HCT116 (cell line): ENCODE data around the gene MCM9. TPM values are rescaled to one million over a fixed set of nuclear protein-coding genes. Genes with fewer than 3 reads are reported as not detected.
"Not testable (repeated sequence)": the region's sequence is repeated elsewhere in the genome, so short reads cannot be mapped to it uniquely, and the experiment has no call there.

Source experiments
- ATAC-seq: fragments of 200-7000 bp; cut with Tn5 transposase; 2 replicates; pipeline ENCODE4 v1.9.1; 2020; ENCODE audit warnings: mild to moderate bottlenecking, moderate library complexity
- BruUV-seq: library from RNA; stranded (reverse); fragments of 400-500 nt; replicated peaks from 2 replicates; lab custom pipeline; 2021; lab: Mats Ljungman, UMichigan
- CTCF ChIA-PET: fragments of 300-600 bp; sonication (Branson Sonifier 250); formaldehyde crosslinking; loops from one replicate; lab custom pipeline; 2021; ENCODE audit warnings: antibody characterized with exemption; lab: Charles Lee
- POLR2A ChIA-PET: fragments of 300-600, 350-600 bp; sonication (Branson Sonifier 250); formaldehyde crosslinking; loops from one replicate; lab custom pipeline; 2021; ENCODE audit warnings: antibody characterized with exemption; lab: Charles Lee
- RAD21 ChIA-PET, 2 experiments: fragments of 300-600 bp; sonication (Branson Sonifier 250); formaldehyde crosslinking; loops; one replicate each; lab custom pipeline; 2023; ENCODE audit warnings: low total read pairs in 2 of 2; ENCODE audit not compliant: uncharacterized antibody in 2 of 2, unreplicated experiment in 2 of 2, low non-redundant PET in 1 of 2; lab: Charles Lee
- DNase-seq: peaks from one replicate; pipeline ENCODE4 v3.0.0-alpha.2; 2010; ENCODE audit warnings: low read depth, low spot score
- H2AFZ ChIP-seq: fragments of 200-600 bp; shearing (Covaris generic), sonication (generic); 2 replicates; pipeline ENCODE4 v1.6.1; 2017; ENCODE audit warnings: low read depth, mixed run types, mixed read lengths, antibody characterized with exemption, low read length; ENCODE audit not compliant: poor library complexity, severe bottlenecking
- H3K27ac ChIP-seq: 2 replicates; pipeline ENCODE4 v1.5.1; 2012; ENCODE audit warnings: low read depth, low read length
- H3K27me3 ChIP-seq: fragments of 200-600 bp; sonication (generic); 2 replicates; pipeline ENCODE4 v1.6.1; 2016; ENCODE audit warnings: mixed run types, low read length, mixed read lengths; ENCODE audit not compliant: insufficient read depth
- H3K36me3 ChIP-seq, 2 experiments: fragments of 200-500 bp in 1 of 2; fragments of 200-600 bp in 1 of 2; sonication (Bioruptor generic) in 1 of 2; sonication (generic) in 1 of 2; 2 replicates each; pipeline versions ENCODE4 v1.5.1 to v1.6.1; 2014 to 2016; ENCODE audit warnings: low read length in 2 of 2, inconsistent platforms in 1 of 2, mixed read lengths in 1 of 2, mixed run types in 1 of 2; ENCODE audit not compliant: insufficient read depth in 2 of 2, control insufficient read depth in 1 of 2
- H3K4me1 ChIP-seq, 2 experiments: fragments of 200-600 bp in 1 of 2; sonication (generic) in 1 of 2; 2 replicates each; pipeline versions ENCODE4 v1.5.1 to v1.6.1; 2012 to 2017; ENCODE audit warnings: low read length in 2 of 2, inconsistent platforms in 1 of 2, mild to moderate bottlenecking in 1 of 2, mixed read lengths in 1 of 2, mixed run types in 1 of 2, moderate library complexity in 1 of 2; ENCODE audit not compliant: insufficient read depth in 2 of 2, control insufficient read depth in 1 of 2
- H3K4me2 ChIP-seq: fragments of 200-600 bp; sonication (generic); 2 replicates; pipeline ENCODE4 v1.6.1; 2017; ENCODE audit warnings: mixed run types, low read length, mixed read lengths
- H3K4me3 ChIP-seq, 2 experiments: fragments of 200-600 bp in 1 of 2; sonication (generic) in 1 of 2; replicated peaks in 1 of 2; 2 replicates each; pipeline ENCODE4 v1.5.1; 2011 to 2016; ENCODE audit warnings: low read length in 2 of 2, control low read depth in 1 of 2, low read depth in 1 of 2, mild to moderate bottlenecking in 1 of 2, mixed read lengths in 1 of 2, mixed run types in 1 of 2
- H3K79me2 ChIP-seq: fragments of 200-600 bp; sonication (generic); 2 replicates; pipeline ENCODE4 v1.6.1; 2017; ENCODE audit warnings: mild to moderate bottlenecking, mixed run types, low read length, moderate library complexity, mixed read lengths; ENCODE audit not compliant: insufficient read depth
- H3K9ac ChIP-seq: fragments of 200-600 bp; sonication (generic); 2 replicates; pipeline ENCODE4 v1.6.1; 2016; ENCODE audit warnings: low read length, mixed read lengths
- H3K9me2 ChIP-seq: fragments of 200-600 bp; sonication (generic), shearing (Covaris generic); 2 replicates; pipeline ENCODE4 v1.6.1; 2017; ENCODE audit warnings: mixed run types, mild to moderate bottlenecking, moderate library complexity; ENCODE audit not compliant: insufficient read depth
- H3K9me3 ChIP-seq, 2 experiments: fragments of 200-500 bp in 1 of 2; fragments of 200-600 bp in 1 of 2; sonication (Bioruptor generic) in 1 of 2; sonication (generic) in 1 of 2; 2 replicates each; pipeline ENCODE4 v1.6.1; 2014 to 2017; ENCODE audit warnings: low read length in 2 of 2, mixed read lengths in 2 of 2, inconsistent platforms in 1 of 2, low read depth in 1 of 2, mild to moderate bottlenecking in 1 of 2, mixed run types in 1 of 2, moderate library complexity in 1 of 2; ENCODE audit not compliant: control insufficient read depth in 1 of 2, insufficient read depth in 1 of 2
- H4K20me1 ChIP-seq: fragments of 200-600 bp; sonication (generic), shearing (Covaris generic); 2 replicates; pipeline ENCODE4 v1.6.1; 2017; ENCODE audit warnings: mixed run types, mild to moderate bottlenecking, moderate library complexity; ENCODE audit not compliant: insufficient read depth
- CTCF ChIP-seq, 3 experiments: fragments of 200-600 bp in 1 of 3; sonication (generic) in 1 of 3; IDR thresholded peaks in 2 of 3; conservative IDR thresholded peaks in 1 of 3; 2 replicates each; pipeline ENCODE4 v1.5.1; 2012 to 2017; ENCODE audit warnings: low read depth in 2 of 3, low read length in 2 of 3, antibody characterized with exemption in 1 of 3, borderline replicate concordance in 1 of 3, control low read depth in 1 of 3, mild to moderate bottlenecking in 1 of 3, mixed read lengths in 1 of 3, mixed run types in 1 of 3, moderate library complexity in 1 of 3; ENCODE audit not compliant: insufficient read depth in 1 of 3
- EZH2 ChIP-seq: fragments of 200-600 bp; sonication (generic); IDR thresholded peaks from 2 replicates; pipeline ENCODE4 v1.6.1; 2017; ENCODE audit warnings: antibody characterized with exemption, mixed run types
- FOSL1 ChIP-seq: IDR thresholded peaks from 2 replicates; pipeline ENCODE4 v1.6.1; 2012; ENCODE audit warnings: low read depth
- SP1 ChIP-seq: IDR thresholded peaks from 2 replicates; pipeline ENCODE4 v1.6.1; 2012; ENCODE audit warnings: low read depth
- intact Hi-C: fragments of 100-400 bp; cut with micrococcal nuclease; formaldehyde crosslinking; loops from 2 replicates; pipeline ENCODE4 v1.10.0; 2022
- total RNA-seq: library from RNA; stranded (reverse); gene quantifications from one replicate; pipeline ENCODE4 v1.2.1, GENCODE V29; 2021; ENCODE audit not compliant: unreplicated experiment

MCM9 gene
- total RNA-seq, 1 experiment from 2014 or later, result 13.6 TPM

- Histone ChIP-seq H3K4me3 (no peak overlapping the region), H3K4me1 (peaks cover 4 to 9% of the 10 kb centered on the region in 2 experiments; a peak in 2 of 4 replicates), H3K9me2 (no peaks in the 10 kb centered on the region), H2AFZ (no peak overlapping the region), H4K20me1 (no peaks in the 10 kb centered on the region), H3K27me3 (no peaks in the 10 kb centered on the region), H3K79me2 (peaks cover 11% of the 10 kb centered on the region; the same call in 1 of the 2 replicates), H3K9me3 (no peaks in the 10 kb centered on the region), H3K4me2 (0 out of 2 replicates have a peak overlapping the region, but pooled peaks have one; percentile 4), H3K27ac (no peak overlapping the region), H3K36me3 (no peaks in the 10 kb centered on the region), H3K9ac (no peak overlapping the region)
- TF ChIP-seq FOSL1, result 0 out of 2 replicates have a peak, but pooled peaks have one; percentile 15
- TF ChIP-seq CTCF (IDR thresholded peaks at IDR 0.05 in 2 of 3, conservative IDR thresholded peaks at IDR 0.05 in 1 of 3; ENCODE audit: borderline replicate concordance in 1 of 3, insufficient read depth in 1 of 3, low read depth in 2 of 3, low read length in 2 of 3), result no peak
- TF ChIP-seq EZH2, result no peak
- 0 out of 2 replicates have a peak, but pooled peaks have one; percentile 12 for TF ChIP-seq SP1
- ATAC-seq, result no peak
- ChIA-PET CTCF (no interaction called here), POLR2A (no interaction called here), RAD21 (no interaction called here)
- no TSS peak for BruUV-seq
- intact Hi-C loops, result no loop called here
- no peak for DNase-seq
Measured at GRCh38 chr6:118869350-118869749, 65.6 kb downstream of the MCM9 start.

- CTCF ChIA-PET, result not testable (repeated sequence)
Measured at GRCh38 chr6:118868901-118869300, 66.1 kb downstream of the MCM9 start.

More at GRCh38 chr6:118868901-118869300, 66.1 kb downstream of the MCM9 start:
- DNase-seq, H3K4me1 ChIP-seq, H3K9me2 ChIP-seq, ATAC-seq, BruUV-seq, H3K4me2 ChIP-seq, POLR2A ChIA-PET, H3K27ac ChIP-seq, H3K27me3 ChIP-seq, H4K20me1 ChIP-seq, H3K9me3 ChIP-seq, RAD21 ChIA-PET, H3K4me3 ChIP-seq, H2AFZ ChIP-seq, intact Hi-C loops, H3K9ac ChIP-seq, H3K36me3 ChIP-seq: not testable (repeated sequence)
- peaks cover 11% of the 10 kb centered on the region; the same call in 1 of the 2 replicates for H3K79me2 ChIP-seq
